K562 treated with DMSO at 1 percent for 48 hours (cell line): ENCODE measurements around the gene ZC3HAV1L. TPM values are rescaled to one million over a fixed set of nuclear protein-coding genes. Genes with fewer than 3 reads are reported as not detected.

Experiments
- total RNA-seq: library from RNA; unstranded; fragments of 300-600 nt; gene quantifications from 2 replicates; pipeline ENCODE4 v1.2.3, GENCODE V29; 2022; ENCODE audit warnings: low replicate concordance; ENCODE audit errors: extremely low read depth

ZC3HAV1L gene, protein sequence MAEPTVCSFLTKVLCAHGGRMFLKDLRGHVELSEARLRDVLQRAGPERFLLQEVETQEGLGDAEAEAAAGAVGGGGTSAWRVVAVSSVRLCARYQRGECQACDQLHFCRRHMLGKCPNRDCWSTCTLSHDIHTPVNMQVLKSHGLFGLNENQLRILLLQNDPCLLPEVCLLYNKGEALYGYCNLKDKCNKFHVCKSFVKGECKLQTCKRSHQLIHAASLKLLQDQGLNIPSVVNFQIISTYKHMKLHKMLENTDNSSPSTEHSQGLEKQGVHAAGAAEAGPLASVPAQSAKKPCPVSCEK
- total RNA-seq: not detected in 2 replicates

DNA sequence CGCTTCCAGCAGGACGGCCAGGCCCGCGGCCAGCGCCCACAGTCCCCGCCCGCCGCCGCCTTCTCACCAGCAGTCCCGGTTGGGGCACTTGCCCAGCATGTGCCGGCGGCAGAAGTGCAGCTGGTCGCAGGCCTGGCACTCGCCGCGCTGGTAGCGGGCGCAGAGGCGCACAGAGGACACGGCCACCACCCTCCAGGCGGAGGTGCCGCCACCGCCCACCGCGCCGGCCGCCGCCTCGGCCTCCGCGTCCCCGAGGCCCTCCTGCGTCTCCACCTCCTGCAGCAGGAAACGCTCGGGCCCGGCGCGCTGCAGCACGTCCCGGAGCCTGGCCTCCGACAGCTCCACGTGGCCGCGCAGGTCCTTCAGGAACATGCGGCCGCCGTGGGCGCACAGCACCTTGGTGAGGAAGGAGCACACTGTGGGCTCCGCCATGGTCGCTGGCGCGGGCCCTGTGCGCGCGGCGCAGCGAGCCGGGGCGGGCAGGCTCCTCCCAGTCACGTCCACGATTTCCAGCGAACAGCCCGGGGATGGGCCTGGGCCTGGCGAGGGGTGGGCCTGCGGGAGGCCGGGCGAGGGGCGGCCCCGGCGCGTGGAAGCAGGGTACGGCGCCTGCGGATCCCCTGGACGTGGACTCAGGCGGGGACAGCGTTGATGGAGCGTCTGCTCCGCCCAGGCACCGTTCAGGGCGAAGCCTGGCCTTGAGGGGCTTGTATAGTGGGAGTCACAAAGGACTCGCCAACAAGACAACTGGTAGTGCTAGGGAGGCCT, at the start of gene ZC3HAV1L:
ZC3HAV1L (minus strand) TSS at position 457 of the 768 bp plus-strand sequence; CDS start at position 432, 25 bp downstream.

DNA sequence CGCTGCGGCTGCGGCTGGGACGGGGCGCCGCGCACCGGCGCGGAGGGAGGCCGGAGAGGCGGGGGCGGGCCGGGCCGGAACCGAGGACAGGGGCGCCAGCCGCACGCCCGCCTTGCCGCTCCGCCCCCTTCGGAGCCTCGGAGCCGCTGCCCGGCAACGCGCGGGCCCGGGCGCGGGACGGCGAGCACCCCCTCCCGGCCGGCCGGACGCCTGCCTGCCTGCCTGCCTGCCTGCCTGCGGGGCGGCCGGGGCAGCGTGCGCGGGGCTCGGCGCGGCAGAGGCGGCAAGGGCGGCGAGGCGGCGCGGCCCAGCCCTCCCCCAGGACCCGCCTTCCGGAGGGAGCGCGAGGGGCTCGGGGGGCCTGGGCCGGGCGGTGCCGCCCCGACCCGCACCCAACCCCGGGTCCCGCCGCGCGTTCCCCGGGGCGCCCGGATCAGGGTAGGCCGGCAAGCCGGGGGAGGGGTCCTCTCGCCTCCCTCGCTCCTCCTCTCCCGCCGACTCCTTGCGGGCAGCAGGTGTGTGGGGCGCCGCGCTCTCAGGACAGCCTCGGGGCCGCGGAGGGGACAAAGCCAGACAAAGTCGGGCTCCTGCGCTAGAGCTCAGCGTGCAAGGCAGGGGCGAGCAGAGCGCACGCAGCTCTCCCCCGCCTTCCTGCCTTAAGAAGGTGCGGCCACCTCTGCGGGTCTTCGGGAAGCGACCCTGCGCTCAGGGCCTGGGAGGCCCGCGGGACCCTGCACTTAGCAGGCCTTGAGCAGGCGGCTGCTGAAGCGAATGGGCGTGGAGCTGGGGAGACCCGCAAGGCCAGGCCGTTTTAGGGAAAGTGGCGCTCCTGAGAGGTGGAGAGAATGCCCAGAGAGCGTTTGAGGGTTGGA, 54.3 kb downstream of the ZC3HAV1L start, which contains the start of gene KIAA1549:
KIAA1549 (minus strand) TSS at position 58 of the 872 bp plus-strand sequence. CDS start 120 bp downstream, outside the sequence.

Other genes with a start within 250 kb of the ZC3HAV1L start
- gene TMEM213, start 238.0 kb downstream of the ZC3HAV1L start, total RNA-seq: not detected in 2 replicates
- not detected in 2 replicates for gene ATP6V0A4, start 237.8 kb downstream of the ZC3HAV1L start, total RNA-seq
- gene KIAA1549, start 54.7 kb downstream of the ZC3HAV1L start, total RNA-seq: not detected in 2 replicates
- gene ZC3HAV1, start 73.7 kb upstream of the ZC3HAV1L start, total RNA-seq: not detected in 2 replicates
- gene UBN2, start 195.2 kb upstream of the ZC3HAV1L start, total RNA-seq: not detected in 2 replicates